ENCODE measurements around the gene SUN2.

- TF ChIP-seq CTCF (IDR thresholded peaks at IDR 0.05), result no peak
- TF ChIP-seq POLR2A (IDR thresholded peaks at IDR 0.05), result no peak
These were observed 20.7 kb downstream of the SUN2 start for GRCh38 chr22:38735126-38735464.

Data from right lobe of liver (tissue), 4 donors.